IPS DF 6.9 (cell line): ENCODE results near the gene ZNF654.

Experiments used
- DNase-seq: peaks from one replicate; pipeline ENCODE4 v3.0.0-alpha.2; 2013; ENCODE audit warnings: low read depth, low spot score
- H3K27ac ChIP-seq: one replicate; pipeline ENCODE4 v1.5.1; 2013; ENCODE audit warnings: low read length, control low read depth
- H3K27me3 ChIP-seq: 2 replicates; pipeline ENCODE4 v1.6.1; 2013; ENCODE audit warnings: mild to moderate bottlenecking, low read length; ENCODE audit not compliant: control insufficient read depth, insufficient read depth
- H3K36me3 ChIP-seq: 2 replicates; pipeline ENCODE4 v1.6.1; 2013; ENCODE audit warnings: low read length; ENCODE audit not compliant: control insufficient read depth, insufficient read depth
- H3K4me1 ChIP-seq: 2 replicates; pipeline ENCODE4 v1.6.1; 2013; ENCODE audit warnings: low read length; ENCODE audit not compliant: control insufficient read depth, insufficient read depth
- H3K4me3 ChIP-seq: 2 replicates; pipeline ENCODE4 v1.5.1; 2013; ENCODE audit warnings: mild to moderate bottlenecking, low read length
- H3K9me3 ChIP-seq: 2 replicates; pipeline ENCODE4 v1.6.1; 2013; ENCODE audit warnings: low read length, inconsistent platforms; ENCODE audit not compliant: control insufficient read depth, insufficient read depth
- WGBS: extraction: QIAGEN DNeasy Blood & Tissue Kit; methylation state at CpG from one replicate; pipeline ENCODE4 v1.1.7; 2013; ENCODE audit warnings: mixed read lengths, missing lambda C conversion rate; ENCODE audit not compliant: insufficient read length, insufficient coverage; 5-methylcytosine and 5-hydroxymethylcytosine counted together

The ZNF654 gene

GRCh38 chr3:88059380-88060170 is 520 bp downstream of the ZNF654 start:
- DNase-seq, result no peak
- H3K36me3 ChIP-seq, result peaks cover 5% of the 10 kb centered on the region; the same call in 1 of the 2 replicates
- H3K9me3 ChIP-seq, result no peaks in the 10 kb centered on the region
- H3K27me3 ChIP-seq, result no peaks in the 10 kb centered on the region
- no CpG with 5 or more reads among the region's 45 CpGs for WGBS
- no peaks in the 10 kb centered on the region for H3K4me1 ChIP-seq
- H3K4me3 ChIP-seq, result peak overlapping the region; percentile 95
- H3K27ac ChIP-seq, result no peak overlapping the region

GRCh38 chr3:88061746-88062145 is 2.7 kb downstream of the ZNF654 start:
- 100% methylated on average over 1 of the region's 1 CpG for WGBS
- DNase-seq, result no peak
- Histone ChIP-seq H3K27ac (no peak overlapping the region), H3K27me3 (no peaks in the 10 kb centered on the region), H3K36me3 (no peaks in the 10 kb centered on the region), H3K4me1 (no peaks in the 10 kb centered on the region), H3K4me3 (no peak overlapping the region), H3K9me3 (no peaks in the 10 kb centered on the region)

- H3K27me3 ChIP-seq, result no peaks in the 10 kb centered on the region
- no peak for DNase-seq
- no peak overlapping the region for H3K4me3 ChIP-seq
- no CpG with 5 or more reads among the region's 2 CpGs for WGBS
- no peaks in the 10 kb centered on the region for H3K4me1 ChIP-seq
- H3K27ac ChIP-seq, result no peak overlapping the region
- H3K9me3 ChIP-seq, result no peaks in the 10 kb centered on the region
- H3K36me3 ChIP-seq, result no peaks in the 10 kb centered on the region
Measured at GRCh38 chr3:88075072-88075471, 16.0 kb downstream of the ZNF654 start.

GRCh38 chr3:88075497-88075896 is 16.4 kb downstream of the ZNF654 start:
- Histone ChIP-seq H3K4me3 (no peak overlapping the region), H3K27me3 (no peaks in the 10 kb centered on the region), H3K27ac (no peak overlapping the region), H3K9me3 (no peaks in the 10 kb centered on the region), H3K36me3 (no peaks in the 10 kb centered on the region), H3K4me1 (no peaks in the 10 kb centered on the region)
- no peak for DNase-seq
- no CpG with 5 or more reads among the region's 2 CpGs for WGBS

- no CpG with 5 or more reads among the region's 1 CpG for WGBS
- no peak for DNase-seq
- Histone ChIP-seq H3K27me3 (no peaks in the 10 kb centered on the region), H3K4me3 (no peak overlapping the region), H3K36me3 (no peaks in the 10 kb centered on the region), H3K27ac (no peak overlapping the region), H3K4me1 (no peaks in the 10 kb centered on the region), H3K9me3 (no peaks in the 10 kb centered on the region)
Measured at GRCh38 chr3:88076712-88077111, 17.7 kb downstream of the ZNF654 start.

GRCh38 chr3:88078932-88079331 is 19.9 kb downstream of the ZNF654 start:
- no peaks in the 10 kb centered on the region for H3K27me3 ChIP-seq
- no peaks in the 10 kb centered on the region for H3K9me3 ChIP-seq
- no peak for DNase-seq
- H3K36me3 ChIP-seq, result no peaks in the 10 kb centered on the region
- H3K4me3 ChIP-seq, result no peak overlapping the region
- WGBS, result no CpG with 5 or more reads among the region's 3 CpGs
- H3K4me1 ChIP-seq, result peaks cover under 1% of the 10 kb centered on the region; the same call in 1 of the 2 replicates
- no peak overlapping the region for H3K27ac ChIP-seq

GRCh38 chr3:88082854-88083253 is 23.8 kb downstream of the ZNF654 start:
- no CpG with 5 or more reads among the region's 2 CpGs for WGBS
- no peaks in the 10 kb centered on the region for H3K9me3 ChIP-seq
- DNase-seq, result no peak
- H3K27me3 ChIP-seq, result no peaks in the 10 kb centered on the region
- H3K4me3 ChIP-seq, result no peak overlapping the region
- no peak overlapping the region for H3K27ac ChIP-seq
- no peaks in the 10 kb centered on the region for H3K36me3 ChIP-seq
- H3K4me1 ChIP-seq, result peaks cover 1% of the 10 kb centered on the region; the same call in 1 of the 2 replicates

GRCh38 chr3:88084097-88084501 is 25.0 kb downstream of the ZNF654 start:
- Histone ChIP-seq H3K4me3 (no peak overlapping the region), H3K27ac (no peak overlapping the region), H3K4me1 (peaks cover 1% of the 10 kb centered on the region; the same call in 1 of the 2 replicates), H3K27me3 (no peaks in the 10 kb centered on the region), H3K9me3 (no peaks in the 10 kb centered on the region), H3K36me3 (no peaks in the 10 kb centered on the region)
- no peak for DNase-seq
- WGBS, result no CpG with 5 or more reads among the region's 2 CpGs

GRCh38 chr3:88090681-88091080 is 31.6 kb downstream of the ZNF654 start:
- H3K9me3 ChIP-seq, result no peaks in the 10 kb centered on the region
- H3K4me1 ChIP-seq, result no peaks in the 10 kb centered on the region
- H3K36me3 ChIP-seq, result no peaks in the 10 kb centered on the region
- no peak for DNase-seq
- no CpG with 5 or more reads among the region's 4 CpGs for WGBS
- no peak overlapping the region for H3K4me3 ChIP-seq
- H3K27me3 ChIP-seq, result no peaks in the 10 kb centered on the region
- no peak overlapping the region for H3K27ac ChIP-seq

GRCh38 chr3:88092270-88092669 is 33.2 kb downstream of the ZNF654 start:
- no peak overlapping the region for H3K4me3 ChIP-seq
- no peaks in the 10 kb centered on the region for H3K4me1 ChIP-seq
- no peaks in the 10 kb centered on the region for H3K36me3 ChIP-seq
- H3K9me3 ChIP-seq, result no peaks in the 10 kb centered on the region
- H3K27me3 ChIP-seq, result no peaks in the 10 kb centered on the region
- no peak for DNase-seq
- no peak overlapping the region for H3K27ac ChIP-seq

GRCh38 chr3:88093266-88093665 is 34.2 kb downstream of the ZNF654 start:
- Histone ChIP-seq H3K9me3 (no peaks in the 10 kb centered on the region), H3K4me3 (no peak overlapping the region), H3K27ac (no peak overlapping the region), H3K27me3 (no peaks in the 10 kb centered on the region), H3K4me1 (no peaks in the 10 kb centered on the region), H3K36me3 (no peaks in the 10 kb centered on the region)
- WGBS, result no CpG with 5 or more reads among the region's 1 CpG
- DNase-seq, result no peak
